ENCODE results near the gene KAT6B.

Gene KAT6B

GRCh38 chr10:74927701-74928100 lies 101.3 kb downstream of the KAT6B start:
- CTCF ChIA-PET: interaction anchor here (1.4 kb wide), 1 partner anchor 10 kb away, joined by 3 read pairs; no protein-coding TSS in a partner anchor
- POLR2A ChIA-PET: no interaction called here

GRCh38 chr10:74928742-74929191 lies 102.4 kb downstream of the KAT6B start:
- no peaks in the 10 kb centered on the region for H3K9me3 ChIP-seq (ENCODE audit: control insufficient read depth, insufficient read depth, low read depth, low read length)
- peaks cover 12% of the 10 kb centered on the region for H3K4me1 ChIP-seq (ENCODE audit: control insufficient read depth, insufficient read depth, low read length)
- H3K27ac ChIP-seq (ENCODE audit: extremely low read depth, low read depth, low read length): no peak overlapping the region
- POLR2A ChIA-PET: no interaction called here
- H3K4me3 ChIP-seq (ENCODE audit: low read depth, low read length): no peak overlapping the region
- no peaks in the 10 kb centered on the region for H3K36me3 ChIP-seq (ENCODE audit: control insufficient read depth in 2 of 2, insufficient read depth in 1 of 2, low read length in 2 of 2)
- CTCF ChIA-PET: interaction anchor here (1.4 kb wide), 1 partner anchor 9 kb away, joined by 3 read pairs; no protein-coding TSS in a partner anchor
- TF ChIP-seq PRDM6 (tag by site-specific recombination; IDR thresholded peaks at IDR 0.05): peak; percentile 37; the same call in 1 of the 2 replicates
- TF ChIP-seq, protein P1, sequence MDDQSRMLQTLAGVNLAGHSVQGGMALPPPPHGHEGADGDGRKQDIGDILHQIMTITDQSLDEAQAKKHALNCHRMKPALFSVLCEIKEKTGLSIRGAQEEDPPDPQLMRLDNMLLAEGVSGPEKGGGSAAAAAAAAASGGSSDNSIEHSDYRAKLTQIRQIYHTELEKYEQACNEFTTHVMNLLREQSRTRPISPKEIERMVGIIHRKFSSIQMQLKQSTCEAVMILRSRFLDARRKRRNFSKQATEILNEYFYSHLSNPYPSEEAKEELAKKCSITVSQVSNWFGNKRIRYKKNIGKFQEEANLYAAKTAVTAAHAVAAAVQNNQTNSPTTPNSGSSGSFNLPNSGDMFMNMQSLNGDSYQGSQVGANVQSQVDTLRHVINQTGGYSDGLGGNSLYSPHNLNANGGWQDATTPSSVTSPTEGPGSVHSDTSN (CRISPR knock-in tag; IDR thresholded peaks at IDR 0.05): no peak

More at GRCh38 chr10:74927701-74928100, 101.3 kb downstream of the KAT6B start:
- TF ChIP-seq ZNF211 (tag by site-specific recombination; IDR thresholded peaks at IDR 0.05; ENCODE audit: low read depth) (no peak), ZNF600 (tag by site-specific recombination; IDR thresholded peaks at IDR 0.05) (peak; percentile 15; the same call in 1 of the 2 replicates)
- Histone ChIP-seq H3K27ac (ENCODE audit: extremely low read depth, low read depth, low read length) (no peak overlapping the region), H3K4me1 (ENCODE audit: control insufficient read depth, insufficient read depth, low read length) (peaks cover 23% of the 10 kb centered on the region), H3K4me3 (ENCODE audit: low read depth, low read length) (no peak overlapping the region), H3K36me3 (ENCODE audit: control insufficient read depth in 2 of 2, insufficient read depth in 1 of 2, low read length in 2 of 2) (no peaks in the 10 kb centered on the region), H3K9me3 (ENCODE audit: control insufficient read depth, insufficient read depth, low read depth, low read length) (no peaks in the 10 kb centered on the region)

- TF ChIP-seq ZNF335 (tag by site-specific recombination; conservative IDR thresholded peaks at IDR 0.05): 0 out of 2 replicates have a peak, but pooled peaks have one; percentile 16
- no peak for TF ChIP-seq ZNF704 (tag by site-specific recombination; IDR thresholded peaks at IDR 0.05)
- H3K4me3 ChIP-seq (ENCODE audit: low read depth, low read length): no peak overlapping the region
- POLR2A ChIA-PET: no interaction called here
- no peaks in the 10 kb centered on the region for H3K36me3 ChIP-seq (ENCODE audit: control insufficient read depth in 2 of 2, insufficient read depth in 1 of 2, low read length in 2 of 2)
- CTCF ChIA-PET: no interaction called here
- no peak overlapping the region for H3K27ac ChIP-seq (ENCODE audit: extremely low read depth, low read depth, low read length)
- H3K9me3 ChIP-seq (ENCODE audit: control insufficient read depth, insufficient read depth, low read depth, low read length): no peaks in the 10 kb centered on the region
- H3K4me1 ChIP-seq (ENCODE audit: control insufficient read depth, insufficient read depth, low read length): peaks cover 9% of the 10 kb centered on the region
Observed at GRCh38 chr10:74929197-74929596, 102.8 kb downstream of the KAT6B start.

- ChIA-PET CTCF (no interaction called here), POLR2A (no interaction called here)
- H3K36me3 ChIP-seq (ENCODE audit: control insufficient read depth in 2 of 2, insufficient read depth in 1 of 2, low read length in 2 of 2): no peaks in the 10 kb centered on the region
- peaks cover 8% of the 10 kb centered on the region for H3K4me1 ChIP-seq (ENCODE audit: control insufficient read depth, insufficient read depth, low read length)
- H3K9me3 ChIP-seq (ENCODE audit: control insufficient read depth, insufficient read depth, low read depth, low read length): no peaks in the 10 kb centered on the region
- no peak overlapping the region for H3K27ac ChIP-seq (ENCODE audit: extremely low read depth, low read depth, low read length)
- TF ChIP-seq ZNF169 (tag by site-specific recombination; IDR thresholded peaks at IDR 0.05): no peak
- TF ChIP-seq, protein P2, sequence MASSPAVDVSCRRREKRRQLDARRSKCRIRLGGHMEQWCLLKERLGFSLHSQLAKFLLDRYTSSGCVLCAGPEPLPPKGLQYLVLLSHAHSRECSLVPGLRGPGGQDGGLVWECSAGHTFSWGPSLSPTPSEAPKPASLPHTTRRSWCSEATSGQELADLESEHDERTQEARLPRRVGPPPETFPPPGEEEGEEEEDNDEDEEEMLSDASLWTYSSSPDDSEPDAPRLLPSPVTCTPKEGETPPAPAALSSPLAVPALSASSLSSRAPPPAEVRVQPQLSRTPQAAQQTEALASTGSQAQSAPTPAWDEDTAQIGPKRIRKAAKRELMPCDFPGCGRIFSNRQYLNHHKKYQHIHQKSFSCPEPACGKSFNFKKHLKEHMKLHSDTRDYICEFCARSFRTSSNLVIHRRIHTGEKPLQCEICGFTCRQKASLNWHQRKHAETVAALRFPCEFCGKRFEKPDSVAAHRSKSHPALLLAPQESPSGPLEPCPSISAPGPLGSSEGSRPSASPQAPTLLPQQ (tag by site-specific recombination; IDR thresholded peaks at IDR 0.05): no peak
- no peak for TF ChIP-seq ZNF560 (tag by site-specific recombination; IDR thresholded peaks at IDR 0.05; ENCODE audit: borderline replicate concordance)
- no peak for TF ChIP-seq ZNF132 (tag by site-specific recombination; IDR thresholded peaks at IDR 0.05; ENCODE audit: borderline replicate concordance)
- TF ChIP-seq ZNF664 (tag by site-specific recombination; IDR thresholded peaks at IDR 0.05): no peak
- no peak for TF ChIP-seq OSR2 (tag by site-specific recombination; IDR thresholded peaks at IDR 0.05)
- no peak for TF ChIP-seq ZNF133 (tag by site-specific recombination; IDR thresholded peaks at IDR 0.05)
- TF ChIP-seq ZNF16 (tag by site-specific recombination; IDR thresholded peaks at IDR 0.05; ENCODE audit: low read depth): no peak
- no peak for TF ChIP-seq ZNF354C (tag by site-specific recombination; IDR thresholded peaks at IDR 0.05; ENCODE audit: borderline replicate concordance, low read depth)
- TF ChIP-seq GLIS2 (tag by site-specific recombination; IDR thresholded peaks at IDR 0.05): no peak
- TF ChIP-seq ZNF639 (tag by site-specific recombination; IDR thresholded peaks at IDR 0.05): no peak
- no peak for TF ChIP-seq ZNF266 (tag by site-specific recombination; IDR thresholded peaks at IDR 0.05; ENCODE audit: low read depth)
- no peak for TF ChIP-seq ZNF112 (tag by site-specific recombination; IDR thresholded peaks at IDR 0.05)
- no peak overlapping the region for H3K4me3 ChIP-seq (ENCODE audit: low read depth, low read length)
Observed at GRCh38 chr10:74930965-74931364, 104.6 kb downstream of the KAT6B start.

All from HEK293 (cell line).